PC-3 (cell line): ENCODE measurements around the gene PI4K2A. TPM values are rescaled to one million over a fixed set of nuclear protein-coding genes. Genes with fewer than 3 reads are reported as not detected.

ENCODE experiments used
- ATAC-seq: fragments of 200-7000 bp; cut with Tn5 transposase; 2 replicates; pipeline ENCODE4 v1.9.1; 2020; ENCODE audit warnings: mild to moderate bottlenecking, moderate library complexity
- BruUV-seq: library from RNA; stranded (reverse); fragments of 400-500 nt; replicated peaks from 2 replicates; lab custom pipeline; 2021; lab: Mats Ljungman, UMichigan
- CTCF ChIA-PET: fragments of 300-600 bp; sonication (Branson Sonifier 250); formaldehyde crosslinking; loops from one replicate; lab custom pipeline; 2022; ENCODE audit warnings: antibody characterized with exemption; lab: Charles Lee
- POLR2A ChIA-PET: fragments of 300-600 bp; sonication (Branson Sonifier 250); formaldehyde crosslinking; loops from one replicate; lab custom pipeline; 2022; ENCODE audit warnings: antibody characterized with exemption; ENCODE audit not compliant: unreplicated experiment; lab: Charles Lee
- DNase-seq: peaks from one replicate; pipeline ENCODE4 v3.0.0-alpha.2; 2015
- H2AFZ ChIP-seq: fragments of 300-600 bp; sonication (generic); 2 replicates; pipeline ENCODE4 v1.6.0; 2016; ENCODE audit warnings: antibody characterized with exemption, low read length
- H3F3A ChIP-seq: fragments of 300-600 bp; sonication (generic); one replicate; pipeline ENCODE4 v1.6.0; 2017; ENCODE audit warnings: antibody characterized with exemption, low read length, control low read depth, mild to moderate bottlenecking; ENCODE audit not compliant: unreplicated experiment
- H3K27ac ChIP-seq: fragments of 300-600 bp; sonication (generic); 2 replicates; pipeline ENCODE4 v1.5.1; 2016; ENCODE audit warnings: mild to moderate bottlenecking, low read length
- H3K27me3 ChIP-seq: fragments of 300-600 bp; sonication (generic); 2 replicates; pipeline ENCODE4 v1.6.1; 2016; ENCODE audit warnings: low read length, mixed read lengths
- H3K36me3 ChIP-seq: fragments of 300-600 bp; sonication (generic); 2 replicates; pipeline ENCODE4 v1.6.1; 2016; ENCODE audit warnings: low read depth, mixed run types, low read length, mixed read lengths
- H3K4me1 ChIP-seq: fragments of 300-600 bp; sonication (generic); 2 replicates; pipeline ENCODE4 v1.5.1; 2016; ENCODE audit warnings: low read length; ENCODE audit not compliant: insufficient read depth
- H3K4me2 ChIP-seq: fragments of 300-600 bp; sonication (generic); 2 replicates; pipeline ENCODE4 v1.6.0; 2016; ENCODE audit warnings: low read length
- H3K4me3 ChIP-seq: fragments of 300-600 bp; sonication (generic); 2 replicates; pipeline ENCODE4 v1.5.1; 2016; ENCODE audit warnings: mild to moderate bottlenecking, low read length, mixed read lengths
- H3K79me2 ChIP-seq: fragments of 300-600 bp; sonication (generic); 2 replicates; pipeline ENCODE4 v1.6.1; 2017; ENCODE audit warnings: low read length, mixed read lengths
- H3K9ac ChIP-seq: fragments of 300-600 bp; sonication (generic); 2 replicates; pipeline ENCODE4 v1.6.0; 2016; ENCODE audit warnings: mild to moderate bottlenecking, low read length
- H3K9me2 ChIP-seq: fragments of 300-600 bp; sonication (generic); replicated peaks from 2 replicates; pipeline ENCODE4 v1.6.1; 2016; ENCODE audit warnings: mixed run types, low read length, mixed read lengths
- H3K9me3 ChIP-seq: fragments of 300-600 bp; sonication (generic); 2 replicates; pipeline ENCODE4 v1.6.1; 2016; ENCODE audit warnings: low read length, mixed read lengths
- H4K20me1 ChIP-seq: fragments of 300-600 bp; sonication (generic); 2 replicates; pipeline ENCODE4 v1.6.1; 2016; ENCODE audit warnings: low read length, mixed read lengths
- EZH2 ChIP-seq: fragments of 300-600 bp; sonication (generic); IDR thresholded peaks from one replicate; pipeline ENCODE4 v1.6.1; 2017; ENCODE audit warnings: antibody characterized with exemption, mild to moderate bottlenecking, low read length; ENCODE audit not compliant: unreplicated experiment
- EZH2phosphoT487 ChIP-seq: fragments of 300-600 bp; sonication (generic); IDR thresholded peaks from 2 replicates; pipeline ENCODE4 v1.6.1; 2018; ENCODE audit warnings: mild to moderate bottlenecking, antibody characterized with exemption, low read length, borderline replicate concordance
- intact Hi-C: fragments of 100-400 bp; cut with micrococcal nuclease; formaldehyde crosslinking; loops from 2 replicates; pipeline ENCODE4 v1.9.0; 2023
- total RNA-seq: library from RNA; depleted of rRNA; stranded (reverse); fragments of >200 nt; gene quantifications from 2 replicates; pipeline ENCODE4 v1.2.3, GENCODE V29; 2014
- TF ChIP-seq, protein P1 (sequence below): fragments of 300-600 bp; sonication (generic); conservative IDR thresholded peaks from 2 replicates; pipeline ENCODE4 v1.5.1; 2017; ENCODE audit warnings: antibody characterized with exemption, low read depth, mild to moderate bottlenecking, low read length

Gene PI4K2A
- total RNA-seq, 1 experiment from 2014 or later: 19.4 TPM

DNA sequence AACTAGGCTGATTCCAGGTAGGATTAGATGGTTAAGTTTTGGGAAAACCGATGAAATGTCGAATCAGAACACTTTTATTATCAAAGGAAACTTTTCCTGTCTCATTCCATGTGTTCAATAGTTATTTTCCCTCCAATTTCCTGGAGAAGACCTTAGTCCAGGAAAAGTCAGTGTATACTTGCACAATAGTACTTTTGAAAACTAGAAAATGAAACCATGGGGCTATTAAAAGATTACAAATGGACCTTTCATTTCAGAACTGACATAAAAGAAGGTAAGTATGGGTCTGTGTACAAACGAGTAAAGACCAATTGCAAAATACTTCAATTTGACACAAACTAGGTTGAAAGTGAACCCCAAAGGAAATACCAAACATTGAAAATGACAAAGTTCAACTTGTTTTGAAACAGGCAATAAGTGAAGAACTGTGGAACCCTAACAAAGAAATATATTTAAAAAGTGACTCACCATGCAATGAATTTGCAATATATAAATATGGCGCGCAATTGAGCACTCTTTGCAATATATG, 44.5 kb downstream of the PI4K2A start:
- Histone ChIP-seq H4K20me1 (peaks cover 28% of the 10 kb centered on the region), H3K9me2 (no peaks in the 10 kb centered on the region), H3K9me3 (no peaks in the 10 kb centered on the region), H3K4me2 (peak overlapping the region; percentile 92), H3K9ac (no peak overlapping the region), H2AFZ (no peak overlapping the region), H3K27ac (no peak overlapping the region), H3K79me2 (peaks cover 50% of the 10 kb centered on the region), H3K27me3 (no peaks in the 10 kb centered on the region), H3K36me3 (no peaks in the 10 kb centered on the region), H3F3A (no peaks in the 10 kb centered on the region), H3K4me1 (peaks cover 54% of the 10 kb centered on the region), H3K4me3 (peak overlapping the region; percentile 92)
- peak; percentile 31 for DNase-seq
- ChIA-PET CTCF (interaction anchor here (0.6 kb wide), 1 partner anchor 52 kb away, joined by 3 read pairs; the partner anchor contains the start of gene ZFYVE27), POLR2A (no interaction called here)
- no peak for ATAC-seq
- intact Hi-C loops: loop anchor here (5.0 kb wide), 1 partner anchor 38 kb away; no protein-coding TSS in a partner anchor
- TF ChIP-seq EZH2phosphoT487 (no peak), EZH2 (no peak)
- TF ChIP-seq, protein P1, sequence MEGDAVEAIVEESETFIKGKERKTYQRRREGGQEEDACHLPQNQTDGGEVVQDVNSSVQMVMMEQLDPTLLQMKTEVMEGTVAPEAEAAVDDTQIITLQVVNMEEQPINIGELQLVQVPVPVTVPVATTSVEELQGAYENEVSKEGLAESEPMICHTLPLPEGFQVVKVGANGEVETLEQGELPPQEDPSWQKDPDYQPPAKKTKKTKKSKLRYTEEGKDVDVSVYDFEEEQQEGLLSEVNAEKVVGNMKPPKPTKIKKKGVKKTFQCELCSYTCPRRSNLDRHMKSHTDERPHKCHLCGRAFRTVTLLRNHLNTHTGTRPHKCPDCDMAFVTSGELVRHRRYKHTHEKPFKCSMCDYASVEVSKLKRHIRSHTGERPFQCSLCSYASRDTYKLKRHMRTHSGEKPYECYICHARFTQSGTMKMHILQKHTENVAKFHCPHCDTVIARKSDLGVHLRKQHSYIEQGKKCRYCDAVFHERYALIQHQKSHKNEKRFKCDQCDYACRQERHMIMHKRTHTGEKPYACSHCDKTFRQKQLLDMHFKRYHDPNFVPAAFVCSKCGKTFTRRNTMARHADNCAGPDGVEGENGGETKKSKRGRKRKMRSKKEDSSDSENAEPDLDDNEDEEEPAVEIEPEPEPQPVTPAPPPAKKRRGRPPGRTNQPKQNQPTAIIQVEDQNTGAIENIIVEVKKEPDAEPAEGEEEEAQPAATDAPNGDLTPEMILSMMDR: no peak
- no TSS peak for BruUV-seq

DNA sequence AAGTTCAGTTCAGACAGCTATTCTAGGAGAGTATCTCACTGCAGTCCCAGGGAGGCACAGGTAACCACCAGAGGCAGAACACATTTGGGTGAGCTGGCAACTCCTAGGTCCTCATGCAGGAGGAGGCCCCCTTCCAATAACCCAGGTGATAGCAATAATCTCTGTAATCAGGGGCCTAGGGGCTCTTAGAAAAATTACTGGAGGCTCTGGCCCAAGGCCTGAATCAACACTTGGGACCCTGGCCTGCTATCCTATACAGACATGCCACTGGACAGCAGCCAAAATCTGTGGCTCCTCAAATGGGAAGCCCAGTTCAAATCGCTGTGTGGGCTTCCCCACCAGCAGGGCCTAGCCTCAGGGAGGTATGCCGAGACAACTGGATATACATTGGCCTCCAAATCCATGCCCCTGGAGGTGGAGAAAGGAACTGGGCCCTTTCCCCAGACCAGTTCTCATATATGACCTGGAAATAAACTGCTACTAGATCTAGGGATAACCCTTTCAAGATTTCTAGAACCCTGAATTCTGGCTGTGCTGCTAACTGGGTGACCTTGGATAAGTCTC, 45.0 kb downstream of the PI4K2A start:
- peaks cover 28% of the 10 kb centered on the region for H4K20me1 ChIP-seq
- no peaks in the 10 kb centered on the region for H3K9me2 ChIP-seq
- BruUV-seq: no TSS peak
- H3K27ac ChIP-seq: no peak overlapping the region
- no peaks in the 10 kb centered on the region for H3F3A ChIP-seq
- peak overlapping the region; percentile 86; the same call in 1 of the 2 replicates for H3K9ac ChIP-seq
- H3K4me2 ChIP-seq: peak overlapping the region; percentile 92
- H3K4me1 ChIP-seq: peaks cover 59% of the 10 kb centered on the region
- ChIA-PET POLR2A (no interaction called here), CTCF (interaction anchor here (0.6 kb wide), 1 partner anchor 52 kb away, joined by 3 read pairs; the partner anchor contains the start of gene ZFYVE27)
- no peak for TF ChIP-seq EZH2phosphoT487
- TF ChIP-seq, protein P1: no peak
- no peak for TF ChIP-seq EZH2
- H2AFZ ChIP-seq: no peak overlapping the region
- H3K36me3 ChIP-seq: no peaks in the 10 kb centered on the region
- H3K9me3 ChIP-seq: no peaks in the 10 kb centered on the region
- DNase-seq: peak; percentile 27
- H3K4me3 ChIP-seq: peak overlapping the region; percentile 92
- peaks cover 46% of the 10 kb centered on the region for H3K79me2 ChIP-seq
- H3K27me3 ChIP-seq: no peaks in the 10 kb centered on the region
- intact Hi-C loops: loop anchor here (5.0 kb wide), 1 partner anchor 38 kb away; no protein-coding TSS in a partner anchor
- no peak for ATAC-seq
